MCF 10A (cell line): ENCODE results near the gene AXL. TPM values are rescaled to one million over a fixed set of nuclear protein-coding genes. Genes with fewer than 3 reads are reported as not detected.

ENCODE experiments used
- BruUV-seq: library from RNA; stranded (reverse); fragments of 400-500 nt; replicated peaks from 2 replicates; lab custom pipeline; 2021; lab: Mats Ljungman, UMichigan
- CTCF ChIA-PET: fragments of 300-600 bp; sonication (Branson Sonifier 250); formaldehyde crosslinking; extraction: SDS; loops from one replicate; lab custom pipeline; 2021; ENCODE audit warnings: antibody characterized with exemption, inconsistent platforms; lab: Yijun Ruan, JAX
- POLR2A ChIA-PET: fragments of 300-600, 350-650 bp; sonication (Branson Sonifier 250); formaldehyde crosslinking; extraction: SDS; loops from one replicate; lab custom pipeline; 2020; ENCODE audit warnings: antibody characterized with exemption, inconsistent platforms; lab: Yijun Ruan, JAX
- DNase-seq: peaks from one replicate; pipeline ENCODE4 v3.0.0-alpha.2; 2018; ENCODE audit not compliant: unreplicated experiment
- H3K27ac Mint-ChIP-seq: one replicate; pipeline ENCODE4 v1.8.0; 2022; ENCODE audit warnings: mild to moderate bottlenecking, low read depth, mixed read lengths; ENCODE audit not compliant: unreplicated experiment
- H3K27me3 Mint-ChIP-seq: one replicate; pipeline ENCODE4 v1.8.0; 2022; ENCODE audit warnings: mixed read lengths; ENCODE audit not compliant: insufficient read depth, unreplicated experiment
- H3K36me3 Mint-ChIP-seq: one replicate; pipeline ENCODE4 v1.8.0; 2022; ENCODE audit warnings: mild to moderate bottlenecking, moderate library complexity, mixed read lengths; ENCODE audit not compliant: insufficient read depth, unreplicated experiment
- H3K4me1 Mint-ChIP-seq: one replicate; pipeline ENCODE4 v1.8.0; 2022; ENCODE audit warnings: mixed read lengths; ENCODE audit not compliant: insufficient read depth, unreplicated experiment
- H3K4me3 Mint-ChIP-seq: one replicate; pipeline ENCODE4 v1.8.0; 2022; ENCODE audit warnings: mild to moderate bottlenecking, moderate library complexity, mixed read lengths; ENCODE audit not compliant: unreplicated experiment
- H3K9me3 Mint-ChIP-seq: one replicate; pipeline ENCODE4 v1.8.0; 2022; ENCODE audit warnings: mixed read lengths; ENCODE audit not compliant: unreplicated experiment
- intact Hi-C: fragments of 100-400 bp; cut with micrococcal nuclease; formaldehyde crosslinking; loops from 2 replicates; pipeline ENCODE4 v1.14.1; 2022
- total RNA-seq: library from RNA; stranded (reverse); gene quantifications from 2 replicates; pipeline ENCODE4 v1.2.3, GENCODE V29; 2022
- TF ChIP-seq, protein P1 (sequence below): fragments of 200-600 bp; IDR thresholded peaks from one replicate; pipeline ENCODE4 v1.8.0; 2022; ENCODE audit warnings: antibody characterized with exemption, mild to moderate bottlenecking; ENCODE audit not compliant: unreplicated experiment

The AXL gene
- total RNA-seq, 1 experiment from 2014 or later, result 165 TPM

- Mint-ChIP-seq H3K4me1 (no peaks in the 10 kb centered on the region), H3K9me3 (no peaks in the 10 kb centered on the region), H3K36me3 (peaks cover 96% of the 10 kb centered on the region), H3K4me3 (no peak overlapping the region), H3K27me3 (no peaks in the 10 kb centered on the region), H3K27ac (no peak overlapping the region)
- CTCF ChIA-PET, result interaction anchor here (0.6 to 4.0 kb wide), 2 partner anchors 14 to 578 kb away, joined by 5 to 18 read pairs; partner anchors contain the start of genes COQ8B and ITPKC
- TF ChIP-seq, protein P1, sequence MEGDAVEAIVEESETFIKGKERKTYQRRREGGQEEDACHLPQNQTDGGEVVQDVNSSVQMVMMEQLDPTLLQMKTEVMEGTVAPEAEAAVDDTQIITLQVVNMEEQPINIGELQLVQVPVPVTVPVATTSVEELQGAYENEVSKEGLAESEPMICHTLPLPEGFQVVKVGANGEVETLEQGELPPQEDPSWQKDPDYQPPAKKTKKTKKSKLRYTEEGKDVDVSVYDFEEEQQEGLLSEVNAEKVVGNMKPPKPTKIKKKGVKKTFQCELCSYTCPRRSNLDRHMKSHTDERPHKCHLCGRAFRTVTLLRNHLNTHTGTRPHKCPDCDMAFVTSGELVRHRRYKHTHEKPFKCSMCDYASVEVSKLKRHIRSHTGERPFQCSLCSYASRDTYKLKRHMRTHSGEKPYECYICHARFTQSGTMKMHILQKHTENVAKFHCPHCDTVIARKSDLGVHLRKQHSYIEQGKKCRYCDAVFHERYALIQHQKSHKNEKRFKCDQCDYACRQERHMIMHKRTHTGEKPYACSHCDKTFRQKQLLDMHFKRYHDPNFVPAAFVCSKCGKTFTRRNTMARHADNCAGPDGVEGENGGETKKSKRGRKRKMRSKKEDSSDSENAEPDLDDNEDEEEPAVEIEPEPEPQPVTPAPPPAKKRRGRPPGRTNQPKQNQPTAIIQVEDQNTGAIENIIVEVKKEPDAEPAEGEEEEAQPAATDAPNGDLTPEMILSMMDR, result no peak
- POLR2A ChIA-PET, result interaction anchor here (1.5 kb wide), 1 partner anchor 32 kb away, joined by 4 read pairs; no protein-coding TSS in a partner anchor
- no peak for DNase-seq
- BruUV-seq, result no TSS peak
- intact Hi-C loops, result no loop called here
Observed at GRCh38 chr19:41294393-41294792, 75.4 kb downstream of the AXL start.

DNA sequence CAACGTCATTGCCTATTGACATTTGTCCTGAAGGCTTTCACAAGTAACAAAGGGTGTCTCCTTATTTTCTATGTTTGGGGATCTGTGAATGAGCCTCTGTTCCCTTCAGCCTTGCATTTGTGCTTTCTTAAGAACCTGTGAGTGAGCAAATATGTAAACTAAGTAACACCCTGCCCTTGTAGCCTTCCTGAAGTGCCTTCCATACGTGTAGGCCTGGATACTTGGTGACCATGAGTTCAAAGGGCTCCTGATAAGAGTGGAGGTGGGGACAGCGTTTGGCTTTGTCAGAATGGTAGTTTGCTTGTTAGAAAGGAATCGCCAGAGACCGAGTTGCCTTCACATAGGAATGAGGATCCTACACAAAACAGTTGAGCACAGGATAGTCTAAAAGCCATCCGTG lies 76.5 kb downstream of the AXL start:
- peaks cover 96% of the 10 kb centered on the region for H3K36me3 Mint-ChIP-seq
- no peak overlapping the region for H3K27ac Mint-ChIP-seq
- ChIA-PET CTCF (interaction anchor here (4.0 kb wide), 1 partner anchor 13 kb away, joined by 18 read pairs; no protein-coding TSS in a partner anchor), POLR2A (no interaction called here)
- TF ChIP-seq, protein P1, result no peak
- H3K9me3 Mint-ChIP-seq, result no peaks in the 10 kb centered on the region
- H3K4me3 Mint-ChIP-seq, result no peak overlapping the region
- intact Hi-C loops, result no loop called here
- H3K27me3 Mint-ChIP-seq, result no peaks in the 10 kb centered on the region
- BruUV-seq, result no TSS peak
- H3K4me1 Mint-ChIP-seq, result no peaks in the 10 kb centered on the region
- DNase-seq, result no peak

- Mint-ChIP-seq H3K4me1 (no peaks in the 10 kb centered on the region), H3K4me3 (no peak overlapping the region), H3K36me3 (peaks cover 96% of the 10 kb centered on the region), H3K27me3 (no peaks in the 10 kb centered on the region), H3K27ac (peak overlapping the region; percentile 75), H3K9me3 (no peaks in the 10 kb centered on the region)
- CTCF ChIA-PET, result interaction anchor here (1.1 kb wide), 1 partner anchor 12 kb away, joined by 3 read pairs; no protein-coding TSS in a partner anchor
- intact Hi-C loops, result no loop called here
- POLR2A ChIA-PET, result interaction anchor here (0.6 kb wide), 1 partner anchor 103 kb away, joined by 3 read pairs; no protein-coding TSS in a partner anchor
- TF ChIP-seq, protein P1, result no peak
- BruUV-seq, result no TSS peak
- peak; percentile 6 for DNase-seq
Observed at GRCh38 chr19:41296433-41296871, 77.4 kb downstream of the AXL start.

DNA sequence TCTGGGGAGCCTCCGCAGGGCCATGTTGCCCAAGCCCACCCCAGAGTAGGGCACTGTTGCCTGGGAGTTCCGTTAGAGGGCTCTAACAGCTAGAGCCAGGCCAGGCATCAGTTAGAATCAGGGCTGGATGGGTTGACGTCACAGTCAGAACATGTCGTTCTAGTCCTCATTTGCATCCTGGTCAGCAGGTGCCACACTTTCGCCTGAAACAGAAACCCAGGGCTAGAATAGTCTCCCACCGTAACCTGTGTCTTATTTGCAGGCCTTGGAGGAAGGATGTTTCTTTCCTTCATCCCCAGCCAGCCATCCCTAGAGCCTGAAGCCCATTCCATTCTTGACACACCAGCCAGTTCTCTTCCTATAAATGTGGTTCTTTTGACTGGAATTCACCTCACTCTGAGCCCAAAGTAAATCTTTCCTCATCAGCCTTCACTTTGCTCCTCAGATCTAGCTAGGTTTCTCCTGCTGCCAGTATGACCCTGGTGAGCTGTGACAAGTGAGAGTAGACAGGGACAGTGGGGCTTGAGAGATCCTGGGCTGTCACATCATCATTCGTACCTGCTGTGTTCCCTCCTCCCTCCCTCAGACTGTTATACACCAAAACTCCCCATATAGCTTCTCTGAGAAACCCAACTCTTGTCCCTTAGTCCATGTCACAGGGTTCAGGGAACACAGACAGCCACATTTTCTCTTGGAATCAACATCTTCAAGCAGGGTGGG lies 78.8 kb downstream of the AXL start:
- TF ChIP-seq, protein P1, result no peak
- ChIA-PET CTCF (interaction anchor here (0.6 to 3.8 kb wide), 4 partner anchors 10 to 1605 kb away, joined by 3 to 25 read pairs (median 3); no protein-coding TSS in a partner anchor), POLR2A (interaction anchor here (1.0 to 1.4 kb wide), 2 partner anchors 11 to 32 kb away, joined by 3 to 4 read pairs; no protein-coding TSS in a partner anchor)
- no peaks in the 10 kb centered on the region for H3K9me3 Mint-ChIP-seq
- BruUV-seq, result no TSS peak
- intact Hi-C loops, result no loop called here
- H3K27ac Mint-ChIP-seq, result no peak overlapping the region
- H3K27me3 Mint-ChIP-seq, result no peaks in the 10 kb centered on the region
- no peaks in the 10 kb centered on the region for H3K4me1 Mint-ChIP-seq
- DNase-seq, result no peak
- H3K36me3 Mint-ChIP-seq, result peaks cover 92% of the 10 kb centered on the region
- H3K4me3 Mint-ChIP-seq, result no peak overlapping the region
